Activated CD8-positive, alpha-beta memory T cell treated with anti-CD3 and anti-CD28 coated beads for 36 hours (primary cell): ENCODE measurements around the gene RASA3. TPM values are rescaled to one million over a fixed set of nuclear protein-coding genes. Genes with fewer than 3 reads are reported as not detected.

Experiments
- CTCF ChIA-PET: fragments of 350-600 bp; sonication (Branson Sonifier 250); formaldehyde crosslinking; loops from one replicate; lab custom pipeline; 2021; ENCODE audit warnings: antibody characterized with exemption; lab: Charles Lee
- POLR2A ChIA-PET: fragments of 350-600 bp; sonication (Branson Sonifier 250); formaldehyde crosslinking; loops from one replicate; lab custom pipeline; 2021; ENCODE audit warnings: antibody characterized with exemption; lab: Charles Lee
- total RNA-seq, 2 experiments: library from RNA; stranded (reverse); gene quantifications; one replicate each; pipeline ENCODE4 v1.2.3, GENCODE V29; 2021

RASA3 gene
- total RNA-seq, 2 experiments from 2014 or later = 22.1 to 22.5 TPM

DNA sequence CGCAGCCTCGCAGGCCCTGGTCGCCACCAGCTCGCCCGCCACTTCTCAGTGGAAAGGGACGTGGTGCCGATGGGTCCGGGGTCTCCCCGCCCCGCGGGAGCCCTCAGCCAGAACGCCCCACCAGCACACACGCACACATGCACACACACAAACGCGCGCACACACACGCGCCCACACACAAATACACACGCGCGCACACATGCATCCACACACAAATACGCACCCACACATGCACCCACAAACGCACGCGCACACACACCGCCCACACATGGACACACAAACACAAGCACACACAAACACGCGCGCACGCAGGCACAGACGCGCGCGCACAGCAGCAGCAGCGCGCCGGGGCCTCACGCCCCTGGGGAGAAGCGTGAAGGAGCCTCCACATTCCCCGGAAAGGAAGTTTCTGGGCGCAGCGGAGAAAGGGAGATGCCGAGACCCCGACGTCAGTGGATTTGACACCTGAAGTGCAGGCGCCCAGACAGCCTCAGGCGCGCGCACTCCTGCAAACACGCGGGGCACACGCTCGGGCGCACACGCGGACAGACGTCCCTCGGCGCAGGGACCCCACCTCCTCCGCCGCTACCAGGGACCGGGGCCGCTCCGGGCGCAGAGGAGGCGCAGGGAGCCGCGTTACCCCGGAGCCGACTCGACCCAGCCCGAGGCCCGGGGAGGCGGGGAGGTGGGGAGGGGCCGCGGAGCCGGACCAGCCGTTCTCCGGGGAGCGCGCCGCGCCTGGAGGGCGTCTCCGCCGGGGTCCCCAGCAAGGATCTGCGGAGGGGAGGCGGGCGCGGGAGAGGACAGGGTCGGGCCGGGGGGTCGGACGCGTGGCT lies 622 bp downstream of the RASA3 start:
- POLR2A ChIA-PET = interaction anchor here (0.6 to 2.8 kb wide), 4 partner anchors 13 to 88 kb away, joined by 3 to 19 read pairs (median 4); no protein-coding TSS in a partner anchor
- CTCF ChIA-PET = interaction anchor here (1.2 to 1.4 kb wide), 5 partner anchors 11 to 182 kb away, joined by 3 to 5 read pairs (median 3); no protein-coding TSS in a partner anchor

DNA sequence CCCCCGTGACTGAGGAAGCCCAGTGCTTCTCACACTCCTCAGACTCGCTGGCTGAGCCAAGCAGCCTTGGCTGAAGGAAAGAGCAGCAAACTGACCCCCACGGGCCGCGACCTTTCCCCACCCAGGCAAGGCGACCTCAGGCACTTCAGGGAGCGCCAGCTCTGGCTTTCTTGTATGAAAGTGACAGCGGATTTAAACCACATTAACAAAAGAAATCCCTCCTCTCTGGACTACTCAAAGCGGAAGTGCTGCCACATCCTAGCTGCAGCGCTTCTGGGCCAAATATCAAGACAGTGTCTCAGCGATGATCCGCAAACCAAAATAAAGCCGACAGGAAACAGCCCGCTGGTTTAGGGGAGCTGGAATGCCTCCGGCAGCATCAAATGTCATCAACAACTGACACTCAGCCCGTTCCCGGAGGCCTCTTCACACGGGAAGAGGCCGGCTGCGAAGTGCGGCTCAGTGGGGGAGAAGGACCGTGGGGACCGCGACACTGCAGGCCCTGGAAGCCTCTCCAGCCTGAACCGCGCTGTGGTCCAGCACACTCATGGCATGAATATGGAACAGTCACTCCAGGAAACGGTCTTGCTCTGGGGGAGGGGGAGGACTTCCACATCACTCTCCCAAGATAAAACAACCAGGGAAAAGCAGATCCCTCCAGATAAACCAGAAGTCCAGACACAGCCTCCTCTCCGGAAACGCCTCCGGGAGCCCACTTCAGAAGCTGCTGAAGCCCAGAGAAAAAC lies 1.4 kb downstream of the RASA3 start:
- ChIA-PET POLR2A (interaction anchor here (0.6 to 2.8 kb wide), 7 partner anchors 10 to 89 kb away, joined by 3 to 19 read pairs (median 4); no protein-coding TSS in a partner anchor), CTCF (interaction anchor here (0.9 to 1.4 kb wide), 6 partner anchors 9 to 183 kb away, joined by 3 to 5 read pairs (median 3); no protein-coding TSS in a partner anchor)

DNA sequence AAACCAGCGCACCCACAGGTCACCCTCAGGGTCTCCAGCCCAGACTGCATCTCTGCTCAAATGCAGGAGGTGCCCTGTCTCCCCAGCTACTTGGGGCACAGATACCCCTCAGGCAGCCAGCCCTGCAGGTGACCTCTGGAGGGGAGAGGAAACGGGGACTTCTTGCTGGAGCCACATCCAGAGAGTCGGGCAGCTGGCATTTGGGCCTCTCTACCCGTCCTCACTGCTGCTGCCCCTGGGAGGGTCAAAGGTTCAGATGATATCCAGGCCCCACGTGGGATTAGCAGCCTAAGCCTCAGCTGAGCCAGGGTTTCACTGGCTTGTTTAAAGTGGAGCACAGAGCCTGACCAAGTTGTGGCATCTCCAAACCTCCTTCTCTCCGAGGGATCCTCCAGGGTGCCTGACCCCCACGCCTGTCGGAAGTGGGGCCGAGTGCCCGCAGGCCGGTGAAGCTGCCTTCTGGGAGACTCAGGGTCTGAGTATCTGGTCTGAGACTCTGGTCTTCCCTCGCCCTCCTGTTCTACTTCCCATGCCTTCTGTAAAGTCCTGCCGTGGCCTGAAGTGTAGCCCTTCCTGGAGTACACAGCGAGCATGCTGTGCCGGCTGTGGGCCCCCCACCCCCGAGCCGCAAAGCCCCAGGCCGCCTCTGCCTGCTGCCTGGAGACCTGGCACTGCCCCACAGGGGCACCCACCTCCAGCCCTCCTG lies 2.1 kb downstream of the RASA3 start:
- ChIA-PET CTCF (interaction anchor here (0.9 to 1.4 kb wide), 6 partner anchors 10 to 183 kb away, joined by 3 to 5 read pairs (median 3); no protein-coding TSS in a partner anchor), POLR2A (interaction anchor here (1.0 to 2.8 kb wide), 6 partner anchors 11 to 64 kb away, joined by 3 to 19 read pairs (median 4); no protein-coding TSS in a partner anchor)

DNA sequence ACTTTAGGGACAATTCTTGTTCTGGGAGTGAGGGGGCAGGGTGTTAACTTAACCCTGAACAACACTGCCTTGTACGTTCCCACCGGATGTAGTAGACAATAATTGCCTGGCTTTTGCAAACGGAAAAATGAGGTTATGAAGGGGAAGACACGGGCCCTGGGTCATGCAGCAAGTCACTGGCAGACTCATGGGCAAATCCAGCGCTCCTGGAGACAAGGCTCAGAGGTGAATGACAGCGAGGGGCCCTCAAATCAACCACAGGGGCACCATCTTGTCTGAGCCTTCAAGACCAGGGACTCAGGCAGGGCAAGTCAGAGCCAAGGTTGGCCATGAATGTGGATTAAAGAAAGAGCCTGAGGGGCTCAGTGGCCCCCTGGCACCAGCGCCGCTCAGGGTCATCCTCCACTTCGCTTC lies 2.8 kb downstream of the RASA3 start:
- ChIA-PET POLR2A (interaction anchor here (1.3 to 2.8 kb wide), 4 partner anchors 11 to 64 kb away, joined by 4 to 19 read pairs (median 6); no protein-coding TSS in a partner anchor), CTCF (interaction anchor here (1.0 kb wide), 1 partner anchor 62 kb away, joined by 5 read pairs; no protein-coding TSS in a partner anchor)

DNA sequence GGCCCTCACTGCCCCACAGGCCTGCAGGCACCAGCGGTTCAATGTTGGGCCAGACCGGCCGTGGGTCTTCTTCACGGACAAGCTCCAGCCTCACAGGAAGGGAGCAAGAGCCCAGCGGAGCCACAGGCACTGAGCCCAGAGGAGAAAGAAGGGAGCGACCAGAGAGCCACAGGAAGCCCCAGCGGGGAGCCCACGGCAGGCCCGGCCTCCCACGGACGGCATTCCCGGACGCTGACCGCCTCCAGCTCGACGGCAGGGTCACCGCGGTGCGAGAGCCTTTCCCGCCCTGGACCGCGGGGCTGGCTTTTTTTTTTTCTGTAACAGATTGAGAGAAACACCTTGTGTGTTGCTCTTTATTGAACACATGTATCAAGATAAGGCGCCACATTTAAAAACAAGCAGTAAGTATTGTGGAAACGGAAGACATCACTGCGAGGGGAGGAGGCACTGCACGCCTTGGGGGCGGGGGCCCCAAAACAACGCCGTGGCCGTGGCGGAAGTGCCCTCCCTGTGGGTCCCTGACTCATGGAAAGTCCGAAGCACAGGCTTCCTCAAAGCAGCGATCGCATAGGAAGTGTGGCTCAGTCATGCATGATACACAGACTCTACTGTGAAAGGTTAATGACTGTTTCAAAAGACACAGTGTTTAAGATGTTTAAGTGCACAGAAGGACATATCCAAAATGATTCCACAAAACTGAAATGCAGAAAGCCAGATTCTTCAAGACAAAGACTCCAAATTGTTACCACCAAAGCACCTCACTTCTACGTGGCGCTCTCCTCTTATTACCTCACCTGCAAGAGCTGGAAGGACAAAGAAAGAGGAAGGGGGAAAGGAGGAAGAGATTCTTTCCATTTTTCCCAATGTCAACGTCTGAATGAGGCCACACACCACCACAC lies 3.5 kb downstream of the RASA3 start:
- POLR2A ChIA-PET = interaction anchor here (1.3 to 2.8 kb wide), 4 partner anchors 12 to 63 kb away, joined by 4 to 19 read pairs (median 6); no protein-coding TSS in a partner anchor
- CTCF ChIA-PET = interaction anchor here (0.8 to 1.4 kb wide), 3 partner anchors 17 to 61 kb away, joined by 3 to 5 read pairs (median 4); no protein-coding TSS in a partner anchor

DNA sequence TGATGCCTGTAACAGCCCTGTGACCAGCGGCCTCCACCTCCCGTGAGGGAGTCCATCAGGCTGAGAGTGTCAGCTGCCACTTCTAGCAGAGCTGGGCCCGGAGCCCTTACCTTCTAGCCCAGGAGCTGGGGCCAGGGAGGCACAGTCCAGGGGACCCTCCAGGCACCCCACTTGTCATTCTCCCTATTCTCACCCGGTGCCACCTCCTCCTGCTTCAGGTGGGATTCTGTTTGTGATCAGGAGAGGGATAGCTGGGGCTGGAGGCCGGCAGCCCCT lies 4.1 kb downstream of the RASA3 start:
- CTCF ChIA-PET = interaction anchor here (0.8 to 1.4 kb wide), 2 partner anchors 17 to 18 kb away, joined by 3 to 4 read pairs; no protein-coding TSS in a partner anchor
- POLR2A ChIA-PET = no interaction called here

DNA sequence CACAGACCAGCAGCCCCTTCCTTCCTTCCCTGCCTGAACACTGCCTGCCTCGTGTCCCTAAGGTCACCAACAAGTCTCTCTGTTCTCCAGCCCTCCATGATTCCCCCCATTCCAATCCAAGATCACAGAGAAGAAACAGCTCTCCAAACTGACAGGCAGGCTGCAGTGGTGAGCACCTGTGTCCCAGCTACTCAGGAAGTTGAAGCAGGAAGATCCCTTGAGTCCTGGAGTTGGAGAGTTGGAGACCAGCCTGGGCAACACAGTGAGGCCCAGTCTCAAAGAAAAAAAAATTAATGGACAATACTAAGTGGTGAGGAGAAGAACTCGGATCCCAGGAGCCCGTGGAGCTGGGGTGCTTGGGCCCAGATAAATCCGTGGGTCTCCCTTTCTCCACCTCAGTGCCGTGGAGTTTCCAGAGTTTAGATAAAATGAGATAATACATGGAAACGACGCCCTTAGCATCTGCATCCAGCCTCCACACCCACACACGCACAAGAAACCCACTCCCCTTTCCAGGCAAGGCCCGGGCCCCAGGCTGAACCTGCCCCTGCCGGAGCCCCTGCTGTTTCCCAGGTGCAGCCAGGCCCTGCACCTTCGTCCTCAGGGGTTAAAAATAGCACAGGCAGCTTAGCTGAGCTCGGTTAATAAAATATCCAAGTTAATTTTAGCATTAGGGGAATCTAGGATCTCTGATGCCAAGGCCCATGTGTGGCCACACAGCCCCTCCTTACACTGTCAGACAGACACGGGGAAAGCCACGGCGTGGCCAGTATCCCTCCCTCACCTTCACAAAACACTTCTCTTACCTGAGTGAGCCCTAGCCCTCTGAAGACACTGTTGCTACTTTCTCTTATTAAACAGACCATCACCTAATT lies 4.7 kb downstream of the RASA3 start:
- CTCF ChIA-PET = interaction anchor here (0.8 to 2.5 kb wide), 4 partner anchors 16 to 63 kb away, joined by 3 to 7 read pairs (median 4); no protein-coding TSS in a partner anchor
- POLR2A ChIA-PET = no interaction called here

DNA sequence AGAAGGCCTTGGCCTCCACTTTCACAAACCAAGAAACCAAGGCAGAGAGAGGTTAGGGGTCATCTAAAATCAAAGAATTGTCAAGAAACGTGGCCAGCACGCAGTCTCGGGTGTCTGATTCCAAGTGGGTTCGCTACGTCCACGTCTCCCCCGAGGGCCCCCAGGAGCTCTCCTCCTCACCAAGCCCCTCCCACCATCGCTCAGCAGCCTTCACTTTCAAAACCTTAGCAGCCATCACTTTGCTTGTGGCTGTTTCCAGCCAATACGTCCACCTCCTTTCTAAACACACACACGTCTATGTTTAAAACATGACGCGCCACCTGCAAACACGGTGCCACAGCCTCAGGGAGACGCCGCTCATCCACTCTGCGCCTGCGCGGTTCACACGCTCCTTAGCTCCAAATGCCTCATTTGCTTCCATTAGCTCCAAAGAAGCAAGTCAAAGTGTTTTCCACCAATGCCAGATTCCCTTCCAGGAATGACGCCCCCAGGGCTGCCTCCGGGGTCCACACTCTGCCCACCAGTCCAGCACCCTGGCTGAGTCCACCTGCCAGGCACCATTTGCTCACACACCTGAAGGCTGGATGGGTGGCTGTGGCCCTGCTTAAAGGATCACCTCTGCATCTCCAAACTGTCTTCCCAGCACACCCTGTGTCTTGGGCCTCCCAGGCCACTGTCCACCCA lies 5.5 kb downstream of the RASA3 start:
- ChIA-PET CTCF (interaction anchor here (1.0 to 2.5 kb wide), 2 partner anchors 34 to 62 kb away, joined by 4 to 7 read pairs; no protein-coding TSS in a partner anchor), POLR2A (interaction anchor here (1.3 kb wide), 1 partner anchor 21 kb away, joined by 3 read pairs; no protein-coding TSS in a partner anchor)

DNA sequence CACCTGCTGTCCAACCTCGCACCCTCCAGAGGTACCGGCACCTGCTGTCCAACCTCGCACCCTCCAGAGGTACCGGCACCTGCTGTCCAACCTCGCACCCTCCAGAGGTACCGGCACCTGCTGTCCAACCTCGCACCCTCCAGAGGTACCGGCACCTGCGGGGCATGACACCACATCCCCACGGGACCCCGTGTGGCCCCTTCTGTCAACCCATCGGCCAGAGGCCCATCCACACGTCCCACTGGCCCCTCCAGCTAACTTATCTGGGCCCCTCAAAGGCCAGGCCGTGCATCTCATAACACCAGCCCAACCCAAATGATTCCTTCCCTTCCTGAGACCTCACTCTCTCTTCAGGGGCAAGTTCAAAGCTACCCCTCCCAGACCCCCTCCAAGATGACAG lies 6.3 kb downstream of the RASA3 start:
- CTCF ChIA-PET = interaction anchor here (0.5 to 2.5 kb wide), 4 partner anchors 13 to 155 kb away, joined by 3 to 7 read pairs (median 3); partner anchors contain the start of gene UPF3A
- POLR2A ChIA-PET = interaction anchor here (1.3 kb wide), 1 partner anchor 22 kb away, joined by 3 read pairs; no protein-coding TSS in a partner anchor

DNA sequence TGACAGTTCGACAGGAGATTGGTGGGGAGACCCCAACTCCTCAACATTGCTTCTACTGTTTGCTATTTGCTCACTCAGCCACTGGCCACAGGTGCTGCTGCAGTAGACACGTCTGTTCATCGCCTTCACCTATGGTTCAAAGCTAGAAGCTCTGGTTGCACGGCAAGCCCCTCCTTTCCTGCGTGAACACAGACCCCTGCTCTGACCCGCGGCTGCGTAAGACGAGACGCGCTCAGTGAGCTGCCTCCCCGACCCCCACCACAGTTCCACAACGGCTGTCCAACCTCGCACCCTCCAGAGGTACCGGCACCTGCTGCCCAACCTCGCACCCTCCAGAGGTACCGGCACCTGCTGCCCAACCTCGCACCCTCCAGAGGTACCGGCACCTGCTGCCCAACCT lies 6.8 kb downstream of the RASA3 start:
- CTCF ChIA-PET = interaction anchor here (0.5 to 2.5 kb wide), 5 partner anchors 13 to 156 kb away, joined by 3 to 7 read pairs (median 3); partner anchors contain the start of gene UPF3A

DNA sequence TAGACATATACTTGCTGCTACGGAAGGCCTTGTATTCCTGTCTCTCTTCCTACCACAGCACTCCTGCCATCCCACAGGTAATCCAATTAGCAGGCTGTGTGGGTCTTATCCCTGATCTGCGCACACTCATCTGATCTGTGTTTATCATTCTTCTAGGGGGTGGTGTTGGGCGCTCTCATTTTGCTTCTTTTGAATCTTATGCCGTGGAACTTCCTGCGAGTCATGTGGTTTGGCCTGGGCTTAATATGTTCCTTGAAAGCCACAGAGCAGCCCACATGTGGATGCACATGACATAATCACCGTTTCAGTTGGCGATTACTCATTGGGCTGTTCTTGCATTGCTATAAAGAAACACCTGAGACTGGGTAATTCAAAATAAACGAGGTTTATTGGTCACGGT lies 7.5 kb downstream of the RASA3 start:
- ChIA-PET POLR2A (no interaction called here), CTCF (interaction anchor here (1.1 to 1.4 kb wide), 3 partner anchors 12 to 111 kb away, joined by 3 to 4 read pairs (median 3); no protein-coding TSS in a partner anchor)

More for the DNA sequence above, 6.8 kb downstream of the RASA3 start:
- POLR2A ChIA-PET = interaction anchor here (1.3 kb wide), 1 partner anchor 22 kb away, joined by 3 read pairs; no protein-coding TSS in a partner anchor

DNA sequence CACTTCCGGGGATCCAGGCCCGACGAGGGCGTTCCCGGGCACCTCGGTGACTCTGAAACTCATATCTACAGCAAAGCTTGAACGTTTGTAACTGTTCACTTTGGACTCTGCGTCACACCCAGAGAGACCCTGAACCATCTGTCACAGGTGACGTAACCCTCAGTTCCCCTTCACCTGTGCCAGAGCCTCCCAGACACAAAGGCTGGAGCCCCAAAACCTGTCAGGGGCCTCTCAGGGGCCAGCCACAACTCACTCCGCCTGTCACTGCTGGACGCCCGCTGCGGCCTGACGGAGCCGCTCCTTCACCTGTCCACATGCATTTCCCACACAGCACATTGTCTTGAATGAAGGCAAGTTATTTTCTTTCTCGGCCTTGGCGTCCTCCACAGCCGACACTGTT lies 8.0 kb downstream of the RASA3 start:
- POLR2A ChIA-PET = no interaction called here
- CTCF ChIA-PET = interaction anchor here (1.0 to 1.4 kb wide), 2 partner anchors 19 to 102 kb away, joined by 3 to 4 read pairs; no protein-coding TSS in a partner anchor

DNA sequence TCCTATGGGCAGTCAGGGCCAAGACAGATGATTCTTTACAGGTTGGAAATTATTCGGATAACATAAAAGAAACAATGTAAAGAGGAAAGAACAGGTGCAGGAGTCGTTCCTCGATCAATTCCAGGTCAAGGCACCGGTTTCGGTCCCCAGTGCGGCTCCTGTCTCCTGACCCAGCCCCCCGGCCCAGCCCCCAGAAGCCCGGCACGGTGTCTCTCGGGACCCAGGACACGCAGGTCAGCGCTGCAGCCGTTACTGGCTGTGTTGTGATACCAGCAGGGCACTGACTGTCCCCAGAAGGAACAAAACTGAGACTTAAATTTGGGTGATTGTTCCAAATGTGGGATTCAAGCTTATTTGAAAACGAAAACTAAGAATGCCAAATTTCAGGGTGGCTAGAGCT lies 8.5 kb downstream of the RASA3 start:
- ChIA-PET CTCF (interaction anchor here (1.0 kb wide), 1 partner anchor 18 kb away, joined by 3 read pairs; no protein-coding TSS in a partner anchor), POLR2A (no interaction called here)

DNA sequence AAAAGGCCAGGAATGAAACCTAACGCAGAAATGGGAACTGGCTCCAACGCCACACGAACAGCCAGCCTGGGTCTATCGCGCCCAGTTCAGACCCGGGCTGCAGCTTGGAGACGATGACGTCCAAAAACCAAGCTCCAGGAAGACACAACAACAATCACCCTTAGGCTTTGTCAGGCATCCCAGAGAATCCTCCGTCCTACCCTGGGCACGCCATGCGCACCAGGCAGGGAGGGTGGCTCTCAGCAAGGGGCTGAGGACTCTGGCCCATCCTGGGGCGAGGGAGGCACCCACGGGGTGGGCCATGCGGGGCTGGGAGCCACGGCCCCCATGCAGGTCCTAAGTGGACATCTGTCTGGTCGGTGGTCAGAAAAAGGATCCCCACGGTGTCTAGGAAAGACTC lies 9.0 kb downstream of the RASA3 start:
- ChIA-PET POLR2A (no interaction called here), CTCF (interaction anchor here (1.0 kb wide), 1 partner anchor 18 kb away, joined by 3 read pairs; no protein-coding TSS in a partner anchor)

DNA sequence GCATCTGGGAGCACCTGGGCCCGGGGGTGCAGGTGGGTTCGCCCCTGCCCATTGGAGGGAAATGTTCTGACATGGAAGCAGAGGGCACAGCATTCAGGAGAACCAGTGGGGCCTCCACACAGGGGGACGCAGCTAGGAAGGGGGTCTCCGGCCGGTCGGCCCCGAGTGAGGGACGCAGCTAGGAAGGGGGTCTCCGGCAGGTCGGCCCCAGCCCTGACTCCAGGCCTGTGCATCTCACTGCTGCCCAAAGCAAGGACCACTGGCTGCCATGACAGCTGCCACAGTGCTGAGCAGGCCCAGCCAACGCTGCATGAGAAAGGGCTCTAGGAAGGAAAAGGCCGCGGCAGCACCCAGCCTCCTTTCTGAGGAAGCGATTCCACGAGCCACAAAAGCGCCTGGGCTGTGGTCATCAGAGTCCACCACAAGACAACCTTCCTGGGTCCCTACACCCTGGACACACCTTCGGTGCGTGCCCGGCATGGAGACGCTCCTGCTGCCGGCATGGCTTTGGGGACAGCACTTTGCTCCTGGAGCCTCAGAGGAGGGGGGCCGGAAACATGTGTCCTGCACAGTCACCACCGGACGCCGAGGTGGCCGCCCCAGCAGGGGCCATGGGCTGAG lies 9.7 kb downstream of the RASA3 start:
- ChIA-PET CTCF (no interaction called here), POLR2A (no interaction called here)
